H1 (cell line): ENCODE measurements around the gene BLMH. TPM values are rescaled to one million over a fixed set of nuclear protein-coding genes. Genes with fewer than 3 reads are reported as not detected.

Experiments
- CTCF ChIA-PET: fragments of 300-600 bp; sonication (Branson Sonifier 250); formaldehyde crosslinking; loops from one replicate; lab custom pipeline; 2021; ENCODE audit not compliant: partially characterized antibody; lab: Charles Lee
- POLR2A ChIA-PET: fragments of 300-600 bp; sonication (Branson Sonifier 250); formaldehyde crosslinking; loops from one replicate; lab custom pipeline; 2021; ENCODE audit warnings: inconsistent platforms; ENCODE audit not compliant: partially characterized antibody; lab: Charles Lee
- DNase-seq, 2 experiments: peaks; one replicate each; pipeline versions ENCODE4 v3.0.0 to v3.0.0-alpha.2; 2010 to 2022; ENCODE audit warnings: low spot score in 2 of 2, low read depth in 1 of 2, mixed read lengths in 1 of 2
- FAIRE-seq: peaks from 2 replicates; lab custom pipeline; 2011; peaks lifted over from hg19 to GRCh38; lab: Jason Lieb, UNC
- H2AFZ ChIP-seq: 2 replicates; pipeline ENCODE4 v1.8.1; 2012; ENCODE audit warnings: low read length, inconsistent platforms
- H2AK5ac ChIP-seq: 2 replicates; pipeline ENCODE4 v1.6.1; 2013; ENCODE audit warnings: low read depth, low read length
- H2BK120ac ChIP-seq: replicated peaks from 2 replicates; pipeline ENCODE3; 2013; ENCODE audit warnings: low read depth, low read length, inconsistent platforms
- H2BK12ac ChIP-seq: 2 replicates; pipeline ENCODE4 v1.6.1; 2013; ENCODE audit warnings: low read depth, low read length
- H2BK15ac ChIP-seq: 2 replicates; pipeline ENCODE4 v1.6.1; 2013; ENCODE audit warnings: low read length
- H2BK20ac ChIP-seq: 2 replicates; pipeline ENCODE4 v1.6.1; 2013; ENCODE audit warnings: low read length
- H2BK5ac ChIP-seq: 2 replicates; pipeline ENCODE4 v1.6.1; 2013; ENCODE audit warnings: low read depth, low read length
- H3K14ac ChIP-seq: 2 replicates; pipeline ENCODE4 v1.6.1; 2013; ENCODE audit warnings: inconsistent platforms; ENCODE audit not compliant: insufficient read length
- H3K18ac ChIP-seq: 2 replicates; pipeline ENCODE4 v1.6.1; 2013; ENCODE audit warnings: low read length; ENCODE audit errors: extremely low read depth
- H3K23ac ChIP-seq: 2 replicates; pipeline ENCODE4 v1.6.1; 2013; ENCODE audit warnings: inconsistent platforms; ENCODE audit not compliant: insufficient read length
- H3K23me2 ChIP-seq: 2 replicates; pipeline ENCODE4 v1.6.1; 2013; ENCODE audit warnings: low read depth, low read length
- H3K27ac ChIP-seq: 2 replicates; pipeline ENCODE4 v1.6.1; 2011; ENCODE audit warnings: low read depth, low read length, inconsistent platforms
- H3K27me3 ChIP-seq, 4 experiments: replicated peaks in 1 of 4; 1 replicate in 1 of 4; 2 replicates in 3 of 4; pipeline versions ENCODE4 v1.6.1 to v1.8.1; 2011 to 2013; ENCODE audit warnings: low read length in 3 of 4, mild to moderate bottlenecking in 3 of 4, inconsistent platforms in 2 of 4, mixed read lengths in 2 of 4, moderate library complexity in 1 of 4; ENCODE audit not compliant: control insufficient read depth in 3 of 4, insufficient read depth in 3 of 4; ENCODE audit errors: extremely low read depth in 1 of 4
- H3K36me3 ChIP-seq, 4 experiments: 2 replicates each; pipeline versions ENCODE4 v1.6.1 to v1.8.1; 2011 to 2013; ENCODE audit warnings: mild to moderate bottlenecking in 4 of 4, low read length in 3 of 4, moderate library complexity in 2 of 4, control low read depth in 1 of 4, inconsistent platforms in 1 of 4; ENCODE audit not compliant: insufficient read depth in 4 of 4, control insufficient read depth in 2 of 4
- H3K4ac ChIP-seq: replicated peaks from 2 replicates; pipeline ENCODE3; 2013; ENCODE audit warnings: low read length, low read depth, mixed read lengths, inconsistent platforms; ENCODE audit not compliant: insufficient read length
- H3K4me1 ChIP-seq, 4 experiments: replicated peaks in 1 of 4; 1 replicate in 1 of 4; 2 replicates in 3 of 4; pipeline versions ENCODE4 v1.6.1 to v1.8.1; 2011 to 2013; ENCODE audit warnings: low read length in 3 of 4, inconsistent platforms in 2 of 4, mixed read lengths in 1 of 4; ENCODE audit not compliant: insufficient read depth in 4 of 4, control insufficient read depth in 3 of 4
- H3K4me2 ChIP-seq, 2 experiments: 2 replicates each; pipeline versions ENCODE4 v1.6.1 to v1.8.1; 2011 to 2013; ENCODE audit warnings: low read depth in 2 of 2, low read length in 2 of 2, control low read depth in 1 of 2, inconsistent platforms in 1 of 2, mild to moderate bottlenecking in 1 of 2; ENCODE audit not compliant: insufficient read depth in 1 of 2
- H3K4me3 ChIP-seq, 4 experiments: fragments of 200-600, 300-600 bp in 1 of 4; sonication (generic), shearing (Covaris generic), sonication (Bioruptor Twin) in 1 of 4; 2 replicates each; pipeline versions ENCODE4 v1.5.1 to v1.8.1; 2011 to 2016; ENCODE audit warnings: low read length in 4 of 4, low read depth in 3 of 4, control low read depth in 2 of 4, inconsistent platforms in 2 of 4, mild to moderate bottlenecking in 2 of 4, mixed read lengths in 1 of 4, moderate library complexity in 1 of 4; ENCODE audit not compliant: insufficient read depth in 2 of 4; ENCODE audit errors: extremely low read depth in 1 of 4
- H3K56ac ChIP-seq: replicated peaks from 2 replicates; pipeline ENCODE3; 2013; ENCODE audit warnings: low read depth, mild to moderate bottlenecking, mixed read lengths, low read length, inconsistent platforms; ENCODE audit not compliant: insufficient read length
- H3K79me1 ChIP-seq: 2 replicates; pipeline ENCODE4 v1.6.1; 2013; ENCODE audit warnings: low read depth, low read length, control low read depth
- H3K79me2 ChIP-seq, 2 experiments: 2 replicates each; pipeline versions ENCODE4 v1.6.1 to v1.8.1; 2012 to 2013; ENCODE audit warnings: low read length in 2 of 2, mild to moderate bottlenecking in 2 of 2, inconsistent platforms in 1 of 2; ENCODE audit not compliant: insufficient read depth in 2 of 2, control insufficient read depth in 1 of 2
- H3K9ac ChIP-seq, 4 experiments: replicated peaks in 1 of 4; 1 replicate in 1 of 4; 2 replicates in 3 of 4; pipeline versions ENCODE4 v1.6.1 to v1.8.1; 2011 to 2013; ENCODE audit warnings: low read depth in 3 of 4, low read length in 3 of 4, control low read depth in 2 of 4, mild to moderate bottlenecking in 2 of 4, moderate library complexity in 2 of 4, inconsistent platforms in 1 of 4; ENCODE audit errors: extremely low read depth in 1 of 4
- H3K9me3 ChIP-seq, 2 experiments: 2 replicates each; pipeline versions ENCODE4 v1.6.1 to v1.8.1; 2012 to 2013; ENCODE audit warnings: mild to moderate bottlenecking in 2 of 2, moderate library complexity in 2 of 2, control low read depth in 1 of 2, inconsistent platforms in 1 of 2, low read depth in 1 of 2, low read length in 1 of 2, mixed read lengths in 1 of 2; ENCODE audit not compliant: insufficient read depth in 2 of 2
- H4K20me1 ChIP-seq, 2 experiments: replicated peaks in 1 of 2; 2 replicates each; pipeline versions ENCODE3 to v1.8.1; 2011 to 2013; ENCODE audit warnings: inconsistent platforms in 2 of 2, low read length in 2 of 2, mild to moderate bottlenecking in 1 of 2; ENCODE audit not compliant: insufficient read depth in 2 of 2, control insufficient read depth in 1 of 2
- H4K5ac ChIP-seq: 2 replicates; pipeline ENCODE4 v1.6.1; 2013; ENCODE audit warnings: low read length, low read depth, mixed read lengths, inconsistent platforms; ENCODE audit not compliant: insufficient read length
- H4K8ac ChIP-seq: 2 replicates; pipeline ENCODE4 v1.8.0; 2013; ENCODE audit warnings: mild to moderate bottlenecking, moderate library complexity, low read length, inconsistent platforms; ENCODE audit not compliant: insufficient read depth; ENCODE audit errors: extremely low read depth
- H4K91ac ChIP-seq: replicated peaks from 2 replicates; pipeline ENCODE3; 2013; ENCODE audit warnings: low read length, mixed read lengths, inconsistent platforms; ENCODE audit not compliant: insufficient read length
- BCL11A ChIP-seq, 2 experiments: IDR thresholded peaks; one replicate each; pipeline ENCODE4 v1.6.1; 2011; ENCODE audit warnings: low read depth in 2 of 2, low read length in 2 of 2, mild to moderate bottlenecking in 2 of 2
- NANOG ChIP-seq: IDR thresholded peaks from 2 replicates; pipeline ENCODE4 v1.6.1; 2011; ENCODE audit warnings: low read length, low read depth, mild to moderate bottlenecking, inconsistent platforms; ENCODE audit not compliant: insufficient read depth, poor library complexity, severe bottlenecking
- SAP30 ChIP-seq: fragments of 300-600 bp; sonication (generic); IDR thresholded peaks from 2 replicates; pipeline ENCODE4 v1.7.1; 2012; ENCODE audit warnings: low read length, moderate library complexity, mild to moderate bottlenecking, inconsistent platforms; ENCODE audit not compliant: insufficient read depth, insufficient replicate concordance
- WGBS, 2 experiments: shearing (Covaris generic) in 1 of 2; methylation state at CpG; one replicate each; pipeline versions ENCODE4 v1.1.6 to v1.1.7; 2013 to 2015; ENCODE audit warnings: low lambda C conversion rate in 2 of 2, mixed read lengths in 2 of 2, inconsistent platforms in 1 of 2, low coverage in 1 of 2, missing lambda C conversion rate in 1 of 2; ENCODE audit not compliant: insufficient replicate concordance in 2 of 2, insufficient coverage in 1 of 2, insufficient read length in 1 of 2; ENCODE audit errors: extremely low coverage in 1 of 2, missing lambda C conversion rate in 1 of 2; 5-methylcytosine and 5-hydroxymethylcytosine counted together
- polyA plus RNA-seq, 7 experiments: library from polyadenylated mRNA; depleted of rRNA in 3 of 7; stranded (reverse) in 5 of 7; unstranded in 2 of 7; fragments of >200 nt in 5 of 7; fragments of 200-250 nt in 2 of 7; gene quantifications; 1 replicate in 5 of 7; 2 replicates in 1 of 7; 4 replicates in 1 of 7; pipeline versions ENCODE4 v1.2.1 to v1.2.3, GENCODE V29; 2011 to 2013; ENCODE audit warnings: missing spikeins in 2 of 7, mixed read lengths in 2 of 7
- total RNA-seq: library from RNA; stranded (reverse); fragmentation: NEBNext Ultra II Directional; extraction: Animal tissue kit (Norgen Biotek cat#: 25700); gene quantifications from 2 replicates; pipeline ENCODE4 v1.2.1, GENCODE V29; 2021

The BLMH gene
- total and polyA plus RNA-seq, 2 of the 8 experiments (the other 6 are each of a cell fraction or from before 2014, with no cell fraction given), result 18.2 to 74.3 TPM

DNA sequence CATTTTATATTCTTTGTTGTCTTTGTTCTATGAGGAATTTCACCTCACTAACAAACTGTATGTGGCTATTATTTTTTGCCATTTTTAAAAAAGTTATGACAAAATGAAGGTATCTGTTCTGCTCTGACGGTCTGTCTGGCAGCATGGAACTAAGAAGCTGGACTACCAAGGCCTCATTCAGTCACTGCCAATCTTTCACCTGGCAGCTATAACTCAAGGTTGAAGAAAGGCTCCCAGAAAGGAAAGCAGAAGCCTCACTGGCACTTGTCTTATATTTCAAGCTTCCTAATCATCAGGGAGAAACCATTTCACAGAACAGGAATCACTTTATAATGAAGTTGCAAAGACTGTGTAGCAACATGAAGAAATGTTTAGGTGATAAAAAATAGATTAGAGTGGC, 37.6 kb downstream of the BLMH start:
- no peaks in the 10 kb centered on the region for H3K27me3 ChIP-seq
- no peak overlapping the region for H3K14ac ChIP-seq
- 100% methylated on average over 1 of the region's 1 CpG; no CpG with 5 or more reads in 1 of the 2 experiments for WGBS, 2 experiments
- TF ChIP-seq NANOG (no peak), BCL11A (IDR thresholded peaks at IDR 0.05; ENCODE audit: low read depth in 2 of 2, low read length in 2 of 2) (no peak), SAP30 (no peak)
- H2BK120ac ChIP-seq, result no peak overlapping the region
- no peaks in the 10 kb centered on the region for H4K20me1 ChIP-seq
- no peaks in the 10 kb centered on the region for H3K9me3 ChIP-seq
- DNase-seq (no peak), FAIRE-seq (no peak)
- no peak overlapping the region for H3K4ac ChIP-seq
- peaks cover 0 to 12% (median 2%) of the 10 kb centered on the region in 4 experiments; a peak in 4 of 8 replicates for H3K36me3 ChIP-seq
- no peak overlapping the region for H3K4me2 ChIP-seq
- H3K79me1 ChIP-seq, result no peaks in the 10 kb centered on the region; the same call in 1 of the 2 replicates
- H3K23me2 ChIP-seq, result no peaks in the 10 kb centered on the region
- H3K56ac ChIP-seq, result no peak overlapping the region
- H3K79me2 ChIP-seq, result no peaks in the 10 kb centered on the region
- ChIA-PET POLR2A (interaction anchor here (1.0 kb wide), 1 partner anchor 9 kb away, joined by 3 read pairs; no protein-coding TSS in a partner anchor), CTCF (interaction anchor here (0.5 to 1.2 kb wide), 5 partner anchors 16 to 322 kb away, joined by 3 read pairs; no protein-coding TSS in a partner anchor)
- H3K23ac ChIP-seq, result no peak overlapping the region
- no peak overlapping the region for H4K5ac ChIP-seq
- no peak overlapping the region for H4K91ac ChIP-seq
- H3K18ac ChIP-seq, result no peak overlapping the region
- H2BK20ac ChIP-seq, result no peak overlapping the region
- no peak overlapping the region for H2AFZ ChIP-seq
- no peak overlapping the region for H2BK5ac ChIP-seq
- no peak overlapping the region for H2BK15ac ChIP-seq
- H3K27ac ChIP-seq, result no peak overlapping the region
- no peaks in the 10 kb centered on the region for H3K4me1 ChIP-seq
- H4K8ac ChIP-seq, result no peak overlapping the region
- no peak overlapping the region for H3K4me3 ChIP-seq
- no peak overlapping the region for H3K9ac ChIP-seq
- H2BK12ac ChIP-seq, result no peak overlapping the region
- H2AK5ac ChIP-seq, result no peak overlapping the region
